Stimulated activated CD4-positive, alpha-beta T cell treated with anti-CD3 and anti-CD28 coated beads, Interleukin-15, amount 100 ng/mL, for 24 hours (primary cell): Measurements from ENCODE around the gene IFT122.
"Not testable (repeated sequence)": the region's sequence is repeated elsewhere in the genome, so short reads cannot be mapped to it uniquely, and the experiment has no call there.

Experiments used
- DNase-seq: peaks from one replicate; pipeline ENCODE4 v3.0.0-alpha.2; 2020

Gene IFT122

GRCh38 chr3:129542747-129543146, 102.7 kb downstream of the IFT122 start:
- DNase-seq = no peak

- DNase-seq = no peak
These were observed 103.2 kb downstream of the IFT122 start, which contains the start of gene H1-8 for GRCh38 chr3:129543156-129543790. H1-8 (plus strand) TSS chr3:129543175; CDS start chr3:129543219, 44 bp downstream.

GRCh38 chr3:129543999-129544398, 104.0 kb downstream of the IFT122 start:
- no peak for DNase-seq

GRCh38 chr3:129545951-129546350, 105.9 kb downstream of the IFT122 start:
- not testable (repeated sequence) for DNase-seq

GRCh38 chr3:129547241-129547640, 107.2 kb downstream of the IFT122 start:
- no peak for DNase-seq

GRCh38 chr3:129548104-129548965, 108.3 kb downstream of the IFT122 start:
- DNase-seq = no peak

GRCh38 chr3:129549006-129549800, 109.2 kb downstream of the IFT122 start:
- no peak for DNase-seq

- no peak for DNase-seq
These were observed 109.8 kb downstream of the IFT122 start for GRCh38 chr3:129549805-129550204.

GRCh38 chr3:129552287-129553050, 112.4 kb downstream of the IFT122 start:
- no peak for DNase-seq

- DNase-seq = no peak
These were observed 113.1 kb downstream of the IFT122 start for GRCh38 chr3:129553171-129553570.

- peak; percentile 30 for DNase-seq
These were observed 113.7 kb downstream of the IFT122 start for GRCh38 chr3:129553719-129554118.

GRCh38 chr3:129554356-129555152, 114.5 kb downstream of the IFT122 start:
- DNase-seq = no peak

- no peak for DNase-seq
These were observed 115.1 kb downstream of the IFT122 start for GRCh38 chr3:129555153-129555550.

GRCh38 chr3:129555616-129556357, 115.8 kb downstream of the IFT122 start:
- DNase-seq = no peak

- no peak for DNase-seq
These were observed 116.3 kb downstream of the IFT122 start for GRCh38 chr3:129556358-129556695.

- DNase-seq = no peak
These were observed 117.0 kb downstream of the IFT122 start for GRCh38 chr3:129556890-129557547.

- DNase-seq = no peak
These were observed 117.5 kb downstream of the IFT122 start for GRCh38 chr3:129557548-129557894.

GRCh38 chr3:129558081-129558771, 118.2 kb downstream of the IFT122 start:
- DNase-seq = no peak

GRCh38 chr3:129558772-129559564, 118.9 kb downstream of the IFT122 start:
- DNase-seq = no peak
